Measurements from ENCODE around the gene POU2F2. TPM values are rescaled to one million over a fixed set of nuclear protein-coding genes. Genes with fewer than 3 reads are reported as not detected.

The POU2F2 gene
- total RNA-seq, 1 experiment from 2014 or later = 6.0 TPM

GRCh38 chr19:42140125-42140754 lies 8.0 kb upstream of the POU2F2 start:
- Mint-ChIP-seq H3K4me3 (no peak overlapping the region), H3K27ac (no peak overlapping the region), H3K9me3 (no peaks in the 10 kb centered on the region), H3K4me1 (peaks cover 6% of the 10 kb centered on the region; the same call in 1 of the 2 replicates), H3K36me3 (no peaks in the 10 kb centered on the region), H3K27me3 (ENCODE audit: low read depth) (peaks cover 15% of the 10 kb centered on the region)
- DNase-seq (ENCODE audit: low spot score) (peak; percentile 91), ATAC-seq (peak; percentile 95)
- POLR2A ChIA-PET = no interaction called here
- CTCF ChIA-PET = interaction anchor here (0.6 to 3.1 kb wide), 15 partner anchors 8 to 969 kb away, joined by 3 to 19 read pairs (median 4); partner anchors contain the start of gene POU2F2
- TF ChIP-seq MLX (CRISPR knock-in tag; IDR thresholded peaks at IDR 0.05) (no peak), GRHL2 (CRISPR knock-in tag; IDR thresholded peaks at IDR 0.05; ENCODE audit: insufficient replicate concordance, severe bottlenecking) (no peak), ZNF232 (CRISPR knock-in tag; IDR thresholded peaks at IDR 0.05) (peak; percentile 89), HMGXB4 (CRISPR knock-in tag; IDR thresholded peaks at IDR 0.05) (no peak), ZNF671 (CRISPR knock-in tag; IDR thresholded peaks at IDR 0.05) (no peak), ZNF281 (CRISPR knock-in tag; IDR thresholded peaks at IDR 0.05) (no peak), IRF2 (CRISPR knock-in tag; IDR thresholded peaks at IDR 0.05; ENCODE audit: borderline replicate concordance, low read depth) (no peak), ZNF317 (CRISPR knock-in tag; IDR thresholded peaks at IDR 0.05; ENCODE audit: borderline replicate concordance, low read depth) (peak; percentile 43; the same call in 1 of the 2 replicates), JAZF1 (CRISPR knock-in tag; IDR thresholded peaks at IDR 0.05) (no peak), NFE2L1 (CRISPR knock-in tag; IDR thresholded peaks at IDR 0.05) (peak; percentile 81), ATF1 (CRISPR knock-in tag; IDR thresholded peaks at IDR 0.05) (peak; percentile 79; the same call in 1 of the 2 replicates), ZSCAN18 (CRISPR knock-in tag; IDR thresholded peaks at IDR 0.05) (no peak), ZNF219 (CRISPR knock-in tag; IDR thresholded peaks at IDR 0.05; ENCODE audit: borderline replicate concordance) (peak; percentile 82; the same call in 1 of the 2 replicates), RORB (CRISPR knock-in tag; IDR thresholded peaks at IDR 0.05) (no peak), ETV6 (CRISPR knock-in tag; IDR thresholded peaks at IDR 0.05) (peak; percentile 83; the same call in 1 of the 2 replicates), ESRRA (CRISPR knock-in tag; IDR thresholded peaks at IDR 0.05; ENCODE audit: borderline replicate concordance) (peak; percentile 78; the same call in 1 of the 2 replicates), USF2 (CRISPR knock-in tag; IDR thresholded peaks at IDR 0.05) (peak; percentile 24; the same call in 1 of the 2 replicates), ZNF138 (CRISPR knock-in tag; conservative IDR thresholded peaks at IDR 0.05) (no peak), PRDM15 (CRISPR knock-in tag; IDR thresholded peaks at IDR 0.05) (peak; percentile 23; the same call in 1 of the 2 replicates), SMAD4 (CRISPR knock-in tag; IDR thresholded peaks at IDR 0.05) (peak; percentile 81; the same call in 1 of the 2 replicates), TEAD4 (CRISPR knock-in tag; IDR thresholded peaks at IDR 0.05) (peak; percentile 94), PRRX2 (CRISPR knock-in tag; IDR thresholded peaks at IDR 0.05) (no peak)

Measured in WTC11 (cell line).